ENCODE data around the gene CSTPP1. TPM values are rescaled to one million over a fixed set of nuclear protein-coding genes. Genes with fewer than 3 reads are reported as not detected.

CSTPP1 gene
- total RNA-seq, 4 donors from 2014 or later, result 31.8 to 42.1 (median 39.1) TPM

- no peaks in the 10 kb centered on the region for H3K36me3 ChIP-seq
- no peak for TF ChIP-seq CTCF (IDR thresholded peaks at IDR 0.05)
- no peak for TF ChIP-seq POLR2A (IDR thresholded peaks at IDR 0.05)
- no peak overlapping the region for H3K4me3 ChIP-seq
- no peak for DNase-seq
- H3K27me3 ChIP-seq, result no peaks in the 10 kb centered on the region
- H3K27ac ChIP-seq, result no peak overlapping the region
- no peaks in the 10 kb centered on the region for H3K9me3 ChIP-seq
- no peaks in the 10 kb centered on the region for H3K4me1 ChIP-seq
Observed at GRCh38 chr11:47034091-47034490, 97.5 kb downstream of the CSTPP1 start.

GRCh38 chr11:47035108-47035507 lies 98.5 kb downstream of the CSTPP1 start:
- no peak overlapping the region for H3K27ac ChIP-seq
- H3K9me3 ChIP-seq, result no peaks in the 10 kb centered on the region
- H3K36me3 ChIP-seq, result no peaks in the 10 kb centered on the region
- H3K4me1 ChIP-seq, result no peaks in the 10 kb centered on the region
- DNase-seq, result no peak
- no peak overlapping the region for H3K4me3 ChIP-seq
- no peak for TF ChIP-seq CTCF (IDR thresholded peaks at IDR 0.05)
- TF ChIP-seq POLR2A (IDR thresholded peaks at IDR 0.05), result no peak
- H3K27me3 ChIP-seq, result no peaks in the 10 kb centered on the region

- no peak for TF ChIP-seq CTCF (IDR thresholded peaks at IDR 0.05)
- TF ChIP-seq POLR2A (IDR thresholded peaks at IDR 0.05), result no peak
- DNase-seq, result no peak
- no peaks in the 10 kb centered on the region for H3K27me3 ChIP-seq
- no peak overlapping the region for H3K4me3 ChIP-seq
- H3K36me3 ChIP-seq, result no peaks in the 10 kb centered on the region
- no peak overlapping the region for H3K27ac ChIP-seq
- no peaks in the 10 kb centered on the region for H3K9me3 ChIP-seq
- no peaks in the 10 kb centered on the region for H3K4me1 ChIP-seq
Observed at GRCh38 chr11:47044119-47044518, 107.6 kb downstream of the CSTPP1 start.

- TF ChIP-seq CTCF (IDR thresholded peaks at IDR 0.05), result no peak
- no peak for TF ChIP-seq POLR2A (IDR thresholded peaks at IDR 0.05)
- DNase-seq, result no peak
- H3K27me3 ChIP-seq, result no peaks in the 10 kb centered on the region
- no peaks in the 10 kb centered on the region for H3K9me3 ChIP-seq
- H3K27ac ChIP-seq, result no peak overlapping the region
- peaks cover 0 to 5% (median 0%) of the 10 kb centered on the region in 3 donors for H3K36me3 ChIP-seq
- no peaks in the 10 kb centered on the region for H3K4me1 ChIP-seq
- H3K4me3 ChIP-seq, result no peak overlapping the region
Observed at GRCh38 chr11:47047972-47048371, 111.4 kb downstream of the CSTPP1 start.

- Histone ChIP-seq H3K36me3 (peaks cover 0 to 5% (median 0%) of the 10 kb centered on the region in 3 donors), H3K4me3 (no peak overlapping the region), H3K4me1 (no peaks in the 10 kb centered on the region), H3K27me3 (no peaks in the 10 kb centered on the region), H3K9me3 (no peaks in the 10 kb centered on the region), H3K27ac (no peak overlapping the region)
- TF ChIP-seq CTCF (IDR thresholded peaks at IDR 0.05) (no peak), POLR2A (IDR thresholded peaks at IDR 0.05) (no peak)
- DNase-seq, result no peak
Observed at GRCh38 chr11:47050284-47050683, 113.7 kb downstream of the CSTPP1 start.

- Histone ChIP-seq H3K4me1 (no peaks in the 10 kb centered on the region), H3K9me3 (no peaks in the 10 kb centered on the region), H3K4me3 (no peak overlapping the region), H3K27ac (no peak overlapping the region), H3K27me3 (no peaks in the 10 kb centered on the region), H3K36me3 (peaks cover 0 to 5% (median 0%) of the 10 kb centered on the region in 3 donors)
- TF ChIP-seq POLR2A (IDR thresholded peaks at IDR 0.05) (no peak), CTCF (IDR thresholded peaks at IDR 0.05) (no peak)
- DNase-seq, result no peak
Observed at GRCh38 chr11:47051217-47051616, 114.7 kb downstream of the CSTPP1 start.

Data from Peyer's patch (tissue), 4 donors.